NOMO-1 treated with dmso at 0.1 percent for 144 hours (cell line): ENCODE measurements around the gene ADAMTS2.

Experiments
- DNase-seq: peaks from one replicate; lab custom pipeline; 2025; ENCODE audit not compliant: unreplicated experiment; lab: John Stamatoyannopoulos, UW

The ADAMTS2 gene

GRCh38 chr5:179149278-179149677 lies 196.0 kb downstream of the ADAMTS2 start:
- DNase-seq: no peak

DNA sequence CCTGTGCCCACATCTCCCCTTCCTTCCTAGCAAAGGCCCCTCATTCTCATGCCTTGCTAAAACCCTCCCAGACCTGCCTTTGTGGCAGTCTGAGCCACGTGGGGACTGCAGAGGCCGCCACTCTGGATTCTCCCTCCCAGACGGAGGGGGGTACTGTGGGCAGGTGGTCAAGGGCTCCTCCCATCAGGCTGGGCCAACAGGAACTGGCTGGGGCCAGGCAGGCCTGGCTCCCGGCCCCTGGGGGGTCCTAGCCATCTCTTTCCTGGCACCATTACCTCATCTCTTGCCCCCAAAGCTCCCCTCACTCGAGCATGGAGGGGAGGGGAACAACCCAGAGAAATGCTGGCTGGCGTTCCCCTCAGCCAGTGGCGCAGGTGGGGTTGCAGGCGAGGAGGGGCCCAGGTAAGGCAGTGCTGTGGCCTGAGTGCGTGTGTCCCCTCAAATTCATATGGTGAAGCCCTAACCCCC lies 196.5 kb downstream of the ADAMTS2 start:
- no peak for DNase-seq

- DNase-seq: no peak
Observed at GRCh38 chr5:179147991-179148702, 197.1 kb downstream of the ADAMTS2 start.

DNA sequence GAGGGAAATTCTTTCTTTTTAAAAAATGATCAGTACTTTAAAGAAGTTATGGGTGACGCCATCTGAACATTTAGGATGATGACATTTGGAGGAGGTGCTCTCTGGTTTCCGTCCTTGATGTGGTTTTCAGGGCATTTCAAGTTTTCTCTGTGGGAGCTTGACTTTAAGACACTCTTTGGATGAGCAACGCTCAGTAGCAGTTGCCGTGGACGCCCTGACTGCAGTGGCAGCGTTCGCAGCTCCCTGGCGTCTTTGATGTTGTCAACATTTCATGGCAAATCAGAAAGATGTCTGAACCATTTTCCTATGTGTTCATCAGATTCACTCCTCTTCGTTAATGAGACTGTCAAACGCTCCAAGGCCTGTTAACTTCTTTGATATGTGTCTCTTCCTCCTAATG lies 199.0 kb downstream of the ADAMTS2 start:
- DNase-seq: no peak

GRCh38 chr5:179143446-179143845 lies 201.8 kb downstream of the ADAMTS2 start:
- no peak for DNase-seq

- DNase-seq: no peak
Observed at GRCh38 chr5:179142434-179143198, 202.6 kb downstream of the ADAMTS2 start.

- DNase-seq: no peak
Observed at GRCh38 chr5:179141867-179142266, 203.4 kb downstream of the ADAMTS2 start.

DNA sequence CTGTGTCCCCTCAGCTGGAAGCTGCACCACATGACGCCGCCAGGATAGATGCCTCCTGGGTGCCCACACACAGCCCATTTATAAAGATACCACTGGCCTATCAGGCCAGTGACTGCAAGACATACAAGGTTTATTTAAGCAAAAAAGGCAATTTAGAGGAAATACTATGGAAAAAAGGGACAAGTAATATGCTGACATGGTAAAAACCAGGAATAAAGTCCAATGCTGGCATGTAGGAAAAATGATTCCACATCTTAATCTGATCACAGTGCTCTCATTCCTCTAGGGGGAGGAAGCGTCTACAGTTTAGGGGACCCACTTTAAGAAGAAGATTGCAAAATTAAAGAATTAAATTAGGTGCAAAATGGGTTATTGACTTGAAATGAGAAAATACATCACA lies 205.0 kb downstream of the ADAMTS2 start:
- no peak for DNase-seq

DNA sequence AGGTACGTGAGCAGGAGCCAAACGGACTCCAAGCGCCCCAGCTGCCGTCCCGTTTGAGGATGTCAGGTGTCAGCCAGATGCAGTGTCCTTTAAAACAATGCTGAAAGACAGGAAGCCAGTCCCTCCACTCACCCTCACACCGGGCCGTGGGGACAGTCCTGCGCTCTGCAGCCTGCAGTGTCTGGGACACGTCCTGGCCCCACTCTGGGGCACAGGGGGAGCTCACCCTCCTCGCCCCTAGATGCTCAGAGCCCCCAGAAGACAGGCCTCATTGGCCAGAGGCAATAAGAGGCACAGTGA lies 205.4 kb downstream of the ADAMTS2 start:
- no peak for DNase-seq

GRCh38 chr5:179139111-179139935 lies 205.9 kb downstream of the ADAMTS2 start:
- no peak for DNase-seq

GRCh38 chr5:179138568-179138925 lies 206.7 kb downstream of the ADAMTS2 start:
- DNase-seq: no peak

DNA sequence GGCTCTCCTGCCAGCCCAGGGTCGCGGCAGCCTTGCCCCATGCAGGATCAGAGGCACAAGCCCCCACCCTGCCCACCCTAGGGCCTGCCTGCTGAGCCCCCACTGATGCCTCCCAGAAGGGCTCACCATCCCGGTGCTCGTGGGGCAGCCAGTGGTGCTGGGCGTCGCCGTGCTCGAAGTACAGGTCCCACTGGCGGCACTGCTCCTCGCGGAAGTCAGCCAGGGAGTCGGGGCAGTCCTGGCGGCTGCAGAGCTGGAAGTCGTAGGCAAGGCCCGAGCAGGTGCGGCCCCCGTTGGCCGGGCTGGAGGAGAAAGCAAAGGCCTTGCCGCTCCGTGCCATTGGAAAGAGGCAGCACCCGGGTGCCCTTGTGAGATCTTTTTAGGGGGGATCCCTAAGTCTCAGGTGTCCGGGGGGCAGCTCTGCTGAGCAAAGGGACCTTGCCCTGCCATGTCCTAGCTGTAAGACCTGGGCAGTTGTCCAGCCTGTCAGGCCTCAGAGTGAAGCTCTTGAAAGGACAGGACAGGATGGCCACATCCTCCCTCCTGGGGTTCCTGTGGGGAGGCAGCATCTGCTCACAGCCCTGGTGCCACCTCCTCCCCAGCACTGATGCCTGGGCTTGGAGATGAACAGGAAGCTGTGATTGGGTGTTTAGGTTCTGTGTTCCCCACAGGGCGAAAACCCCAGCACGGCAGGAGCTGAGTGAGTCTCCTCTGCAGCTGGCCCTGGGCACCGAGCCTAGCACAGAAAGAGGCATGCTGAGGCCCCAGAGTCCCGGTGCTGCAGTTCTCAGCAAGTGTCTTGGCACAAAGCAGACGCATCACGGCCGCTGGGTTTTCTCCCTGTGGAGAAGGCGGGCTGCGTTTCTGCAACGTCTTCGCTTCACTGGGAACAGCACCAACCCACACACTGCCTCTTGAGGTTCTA lies 207.4 kb downstream of the ADAMTS2 start:
- no peak for DNase-seq

DNA sequence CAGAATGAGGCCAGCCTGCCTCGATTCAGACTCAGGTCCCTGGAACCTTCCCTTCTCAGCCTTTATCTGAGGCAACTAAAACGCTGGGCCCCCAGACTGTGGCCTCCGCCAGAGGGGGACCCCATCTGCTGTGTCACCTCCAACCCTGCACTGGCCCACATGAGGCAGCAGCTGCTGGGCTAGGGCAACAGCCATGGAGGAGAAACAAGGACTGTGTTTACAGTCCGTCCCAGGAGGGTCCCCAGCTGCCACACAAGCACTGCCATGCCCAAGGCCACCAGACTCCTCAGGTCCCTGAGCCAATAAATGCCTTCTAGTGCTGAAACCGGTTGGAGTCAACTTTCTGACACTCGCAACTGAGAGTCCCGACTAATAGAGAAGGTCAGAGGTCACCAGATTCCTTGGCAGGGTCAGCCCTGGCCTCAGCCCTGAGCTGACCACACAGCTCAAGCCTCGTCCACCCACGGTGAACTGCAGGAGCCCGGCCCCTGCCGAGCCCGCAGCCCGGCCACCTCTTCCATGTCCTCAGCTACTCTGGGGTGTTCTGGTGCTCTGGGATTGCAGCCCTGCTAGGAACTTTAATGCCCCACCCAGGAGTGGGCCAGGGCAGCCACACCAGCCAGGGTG lies 208.1 kb downstream of the ADAMTS2 start:
- no peak for DNase-seq

- no peak for DNase-seq
Observed at GRCh38 chr5:179135441-179136215, 209.6 kb downstream of the ADAMTS2 start.

GRCh38 chr5:179135006-179135405 lies 210.3 kb downstream of the ADAMTS2 start:
- no peak for DNase-seq

- DNase-seq: no peak
Observed at GRCh38 chr5:179134511-179134910, 210.8 kb downstream of the ADAMTS2 start.

DNA sequence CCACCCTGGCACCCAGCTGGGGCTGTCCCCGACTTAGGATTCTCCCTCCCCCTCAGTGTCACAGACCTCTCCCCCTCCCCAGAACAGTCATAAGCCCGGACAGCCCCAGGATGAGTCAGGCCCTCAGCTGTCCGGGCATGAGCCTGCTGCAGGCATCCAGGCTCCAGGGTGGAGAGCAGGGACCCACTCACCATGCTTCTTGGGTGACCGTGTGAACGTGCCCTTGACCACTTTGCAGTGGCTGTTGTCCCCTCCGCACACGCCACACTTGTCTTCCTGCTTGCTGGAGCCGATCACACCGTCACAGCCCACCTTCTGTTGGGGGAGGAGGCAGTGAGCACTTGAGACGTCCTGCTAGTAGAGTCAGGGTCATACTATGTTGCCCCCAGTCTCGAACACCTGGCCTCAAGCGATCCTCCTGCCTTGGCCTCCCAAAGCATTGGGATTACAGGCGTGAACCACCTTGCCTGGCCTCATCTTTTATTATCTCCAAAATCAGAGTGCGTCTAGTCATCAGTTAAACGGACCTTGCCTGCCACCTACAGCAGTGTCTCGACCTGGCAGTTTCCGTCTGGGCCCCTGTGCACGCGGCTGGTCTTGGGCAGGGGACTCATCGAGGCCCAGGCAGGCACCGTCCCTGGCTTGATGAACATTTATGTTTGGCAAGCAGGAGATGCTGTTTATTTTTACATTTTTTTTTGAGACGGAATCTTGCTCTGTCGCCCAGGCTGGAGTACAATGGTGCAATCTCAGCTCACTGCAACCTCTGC lies 212.5 kb downstream of the ADAMTS2 start:
- no peak for DNase-seq

DNA sequence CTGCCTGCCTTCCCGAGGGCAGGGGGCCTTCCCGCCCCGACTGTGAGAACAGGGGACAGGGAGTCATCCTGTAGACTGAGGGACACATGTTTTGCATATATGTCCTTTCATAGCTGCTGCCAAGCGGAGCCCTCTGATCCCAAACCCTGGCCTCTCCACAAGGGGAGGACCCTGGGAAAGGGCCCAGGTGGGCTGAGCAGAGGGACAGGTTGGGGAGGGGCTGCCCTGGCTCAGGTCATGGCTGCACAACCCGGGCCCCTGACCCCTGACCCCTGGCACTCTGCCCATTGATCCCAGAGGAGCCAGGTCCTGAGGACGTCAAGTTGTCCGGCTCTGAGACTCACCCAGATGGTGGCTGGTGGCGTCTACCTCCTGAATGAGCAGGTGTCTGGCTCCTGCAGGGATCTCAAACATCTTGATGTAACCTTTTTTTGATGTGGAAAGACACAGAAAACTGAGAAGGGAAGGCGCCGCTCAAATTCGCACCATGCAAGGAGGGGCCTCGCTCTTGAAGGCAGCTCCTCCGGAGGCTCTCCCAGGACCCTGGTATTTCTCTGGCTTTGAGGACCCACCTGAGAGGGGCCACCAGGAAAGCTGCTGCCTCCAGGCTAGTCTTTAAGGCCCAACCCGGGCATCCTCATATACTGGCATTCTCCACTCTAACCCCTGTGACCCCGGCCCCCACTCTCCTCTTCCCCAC lies 213.2 kb downstream of the ADAMTS2 start:
- no peak for DNase-seq
